ENCODE measurements around the gene TMEM81. TPM values are rescaled to one million over a fixed set of nuclear protein-coding genes. Genes with fewer than 3 reads are reported as not detected.

The TMEM81 gene
- total RNA-seq, 1 experiment from 2014 or later, result 5.4 TPM

GRCh38 chr1:205049479-205049878 lies 34.8 kb downstream of the TMEM81 start:
- intact Hi-C loops (cut with micrococcal nuclease; ENCODE audit: unreplicated experiment), result no loop called here
- H3K27me3 ChIP-seq (ENCODE audit: insufficient read depth, low read depth), result peaks cover 99% of the 10 kb centered on the region

GRCh38 chr1:205048382-205048781 lies 35.9 kb downstream of the TMEM81 start:
- H3K27me3 ChIP-seq (ENCODE audit: insufficient read depth, low read depth), result peaks cover 99% of the 10 kb centered on the region
- BruUV-seq (replicated peaks), result no TSS peak
- POLR2A ChIA-PET (ENCODE audit: unreplicated experiment), result no interaction called here
- no peaks in the 10 kb centered on the region for H3K9me2 ChIP-seq (ENCODE audit: insufficient read depth)
- no peaks in the 10 kb centered on the region for H3K9me3 ChIP-seq (ENCODE audit: insufficient read depth, low read depth)
- H3K27ac ChIP-seq, result no peak overlapping the region
- no peak overlapping the region for H3K4me2 ChIP-seq
- TF ChIP-seq EZH2 (IDR thresholded peaks at IDR 0.05; ENCODE audit: low read depth), result no peak
- TF ChIP-seq CTCF (conservative IDR thresholded peaks at IDR 0.05), result no peak
- no peak for DNase-seq
- H2AFZ ChIP-seq, result no peak overlapping the region
- H3K79me2 ChIP-seq (ENCODE audit: low read depth), result no peaks in the 10 kb centered on the region
- H3K36me3 ChIP-seq (ENCODE audit: low read depth), result no peaks in the 10 kb centered on the region
- no peaks in the 10 kb centered on the region for H3K4me1 ChIP-seq (replicated peaks; ENCODE audit: insufficient read depth)
- no peaks in the 10 kb centered on the region for H3F3A ChIP-seq (ENCODE audit: insufficient read depth, low read depth)
- intact Hi-C loops (cut with micrococcal nuclease; ENCODE audit: unreplicated experiment), result no loop called here
- H3K4me3 ChIP-seq, result no peak overlapping the region
- H4K20me1 ChIP-seq (ENCODE audit: insufficient read depth), result no peaks in the 10 kb centered on the region
- CTCF ChIA-PET, result no interaction called here

More at GRCh38 chr1:205049479-205049878, 34.8 kb downstream of the TMEM81 start:
- Histone ChIP-seq H4K20me1 (ENCODE audit: insufficient read depth) (no peaks in the 10 kb centered on the region), H3K36me3 (ENCODE audit: low read depth) (no peaks in the 10 kb centered on the region), H3K4me3 (no peak overlapping the region), H3K4me2 (no peak overlapping the region), H3K9me3 (ENCODE audit: insufficient read depth, low read depth) (no peaks in the 10 kb centered on the region), H3K4me1 (replicated peaks; ENCODE audit: insufficient read depth) (no peaks in the 10 kb centered on the region), H3K27ac (no peak overlapping the region), H3F3A (ENCODE audit: insufficient read depth, low read depth) (no peaks in the 10 kb centered on the region), H2AFZ (no peak overlapping the region), H3K9me2 (ENCODE audit: insufficient read depth) (no peaks in the 10 kb centered on the region), H3K79me2 (ENCODE audit: low read depth) (no peaks in the 10 kb centered on the region)
- CTCF ChIA-PET, result interaction anchor here (0.6 kb wide), 1 partner anchor 206 kb away, joined by 3 read pairs; no protein-coding TSS in a partner anchor
- TF ChIP-seq CTCF (conservative IDR thresholded peaks at IDR 0.05) (no peak), EZH2 (IDR thresholded peaks at IDR 0.05; ENCODE audit: low read depth) (no peak)
- DNase-seq, result no peak
- BruUV-seq (replicated peaks), result no TSS peak
- POLR2A ChIA-PET (ENCODE audit: unreplicated experiment), result no interaction called here

- Histone ChIP-seq H3K27ac (no peak overlapping the region), H3K9me2 (ENCODE audit: insufficient read depth) (no peaks in the 10 kb centered on the region), H3K4me3 (no peak overlapping the region), H3K27me3 (ENCODE audit: insufficient read depth, low read depth) (peaks cover 97% of the 10 kb centered on the region), H3K36me3 (ENCODE audit: low read depth) (no peaks in the 10 kb centered on the region), H3K79me2 (ENCODE audit: low read depth) (no peaks in the 10 kb centered on the region), H3K4me2 (no peak overlapping the region), H2AFZ (no peak overlapping the region), H3K9me3 (ENCODE audit: insufficient read depth, low read depth) (no peaks in the 10 kb centered on the region), H4K20me1 (ENCODE audit: insufficient read depth) (no peaks in the 10 kb centered on the region), H3K4me1 (replicated peaks; ENCODE audit: insufficient read depth) (no peaks in the 10 kb centered on the region), H3F3A (ENCODE audit: insufficient read depth, low read depth) (no peaks in the 10 kb centered on the region)
- intact Hi-C loops (cut with micrococcal nuclease; ENCODE audit: unreplicated experiment), result no loop called here
- ChIA-PET CTCF (no interaction called here), POLR2A (ENCODE audit: unreplicated experiment) (no interaction called here)
- TF ChIP-seq EZH2 (IDR thresholded peaks at IDR 0.05; ENCODE audit: low read depth), result no peak
- no peak for TF ChIP-seq CTCF (conservative IDR thresholded peaks at IDR 0.05)
- no peak for DNase-seq
- BruUV-seq (replicated peaks), result no TSS peak
These were observed 36.5 kb downstream of the TMEM81 start for GRCh38 chr1:205047764-205048231.

All from PC-9 (cell line).